Naive thymus-derived CD4-positive, alpha-beta T cell (primary cell): ENCODE results near the gene CKMT2. TPM values are rescaled to one million over a fixed set of nuclear protein-coding genes. Genes with fewer than 3 reads are reported as not detected.

Experiments
- ATAC-seq: fragments of 150-1000 bp; cut with Tn5 transposase; 2 replicates; pipeline ENCODE4 v1.10.0; 2021; ENCODE audit warnings: mild to moderate bottlenecking, moderate library complexity
- CTCF ChIA-PET: fragments of 350-600 bp; sonication (Branson Sonifier 250); formaldehyde crosslinking; loops from one replicate; lab custom pipeline; 2021; ENCODE audit warnings: antibody characterized with exemption; lab: Charles Lee
- POLR2A ChIA-PET: fragments of 350-600 bp; sonication (Branson Sonifier 250); formaldehyde crosslinking; loops from one replicate; lab custom pipeline; 2021; ENCODE audit warnings: antibody characterized with exemption, inconsistent platforms; lab: Charles Lee
- DNase-seq, 9 donors: peaks; one replicate each; pipeline versions ENCODE4 v3.0.0 to v3.0.0-alpha.2; 2020 to 2022; ENCODE audit warnings: mixed read lengths in 1 of 9
- H3K27ac ChIP-seq: one replicate; pipeline ENCODE4 v1.7.0; 2013; ENCODE audit warnings: mild to moderate bottlenecking, low read depth, low read length, moderate library complexity
- H3K27me3 ChIP-seq, 2 donors: one replicate each; pipeline ENCODE4 v1.7.0; 2013; ENCODE audit warnings: low read length in 2 of 2, mild to moderate bottlenecking in 2 of 2, moderate library complexity in 2 of 2; ENCODE audit not compliant: control insufficient read depth in 2 of 2, insufficient read depth in 2 of 2
- H3K36me3 ChIP-seq, 3 experiments: 1 replicate in 2 of 3; 2 replicates in 1 of 3; pipeline ENCODE4 v1.7.0; 2013; ENCODE audit warnings: low read length in 3 of 3, mild to moderate bottlenecking in 3 of 3, moderate library complexity in 1 of 3; ENCODE audit not compliant: insufficient read depth in 3 of 3, control insufficient read depth in 2 of 3
- H3K4me1 ChIP-seq, 2 donors: one replicate each; pipeline ENCODE4 v1.7.0; 2013; ENCODE audit warnings: low read length in 2 of 2, mild to moderate bottlenecking in 2 of 2, moderate library complexity in 1 of 2; ENCODE audit not compliant: control insufficient read depth in 2 of 2, insufficient read depth in 2 of 2
- H3K4me3 ChIP-seq: 2 replicates; pipeline ENCODE4 v1.7.0; 2013; ENCODE audit warnings: mild to moderate bottlenecking, low read length
- H3K9me3 ChIP-seq, 3 experiments: 1 replicate in 2 of 3; 2 replicates in 1 of 3; pipeline ENCODE4 v1.7.0; 2013; ENCODE audit warnings: low read length in 3 of 3; ENCODE audit not compliant: control insufficient read depth in 2 of 3
- H3K27ac Mint-ChIP-seq, 9 donors: one replicate each; pipeline ENCODE4 v1.8.0; 2020 to 2022; ENCODE audit warnings: mixed read lengths in 9 of 9, mild to moderate bottlenecking in 8 of 9, moderate library complexity in 5 of 9, inconsistent platforms in 2 of 9
- H3K27me3 Mint-ChIP-seq, 5 donors: one replicate each; pipeline ENCODE4 v1.8.0; 2021 to 2022; ENCODE audit warnings: mixed read lengths in 5 of 5, mild to moderate bottlenecking in 1 of 5
- H3K36me3 Mint-ChIP-seq, 5 donors: one replicate each; pipeline ENCODE4 v1.8.0; 2020 to 2022; ENCODE audit warnings: mixed read lengths in 5 of 5, mild to moderate bottlenecking in 3 of 5, inconsistent platforms in 1 of 5
- H3K4me1 Mint-ChIP-seq, 7 donors: one replicate each; pipeline ENCODE4 v1.8.0; 2020 to 2022; ENCODE audit warnings: mixed read lengths in 7 of 7, mild to moderate bottlenecking in 3 of 7, inconsistent platforms in 1 of 7
- H3K4me3 Mint-ChIP-seq, 10 donors: one replicate each; pipeline ENCODE4 v1.8.0; 2020 to 2022; ENCODE audit warnings: mild to moderate bottlenecking in 10 of 10, mixed read lengths in 10 of 10, moderate library complexity in 6 of 10, inconsistent platforms in 2 of 10
- H3K9me3 Mint-ChIP-seq, 11 donors: one replicate each; pipeline ENCODE4 v1.8.0; 2020 to 2022; ENCODE audit warnings: mixed read lengths in 11 of 11, mild to moderate bottlenecking in 4 of 11, inconsistent platforms in 1 of 11, moderate library complexity in 1 of 11
- intact Hi-C, 2 donors: fragments of 100-400 bp; cut with micrococcal nuclease; formaldehyde crosslinking; loops; one replicate each; pipeline ENCODE4 v1.15.1; 2023
- polyA plus RNA-seq, 2 donors: library from polyadenylated mRNA; unstranded; fragments of 300-500 nt; fragmentation: Illumina TruSeq; gene quantifications; one replicate each; pipeline ENCODE4 v1.2.3, GENCODE V29; 2021
- total RNA-seq, 6 experiments: library from RNA in 5 of 6; stranded (reverse) in 5 of 6; gene quantifications; 1 replicate in 5 of 6; 2 replicates in 1 of 6; pipeline ENCODE4 v1.2.3 and lab custom pipeline; 2021 to 2026

The CKMT2 gene
- total and polyA plus RNA-seq, 7 experiments from 2014 or later, result not detected

- H3K27ac Mint-ChIP-seq, result no peak overlapping the region
- CTCF ChIA-PET, result no interaction called here
- peaks cover 1 to 64% (median 24%) of the 10 kb centered on the region in 5 donors for H3K36me3 Mint-ChIP-seq
- peaks cover 0 to 71% (median 9%) of the 10 kb centered on the region in 3 experiments for H3K36me3 ChIP-seq
- intact Hi-C loops, result no loop called here
- H3K9me3 Mint-ChIP-seq, result no peaks in the 10 kb centered on the region
- no peaks in the 10 kb centered on the region for H3K27me3 Mint-ChIP-seq
- H3K4me1 Mint-ChIP-seq, result no peaks in the 10 kb centered on the region
- no peak for DNase-seq
- POLR2A ChIA-PET, result no interaction called here
- H3K9me3 ChIP-seq, result no peaks in the 10 kb centered on the region
- ATAC-seq, result no peak
- no peaks in the 10 kb centered on the region for H3K4me1 ChIP-seq
- H3K27me3 ChIP-seq, result no peaks in the 10 kb centered on the region
- H3K27ac ChIP-seq, result no peak overlapping the region
- no peak overlapping the region for H3K4me3 Mint-ChIP-seq
- H3K4me3 ChIP-seq, result no peak overlapping the region
These were observed 28.9 kb upstream of the CKMT2 start for GRCh38 chr5:81204205-81204604.

DNA sequence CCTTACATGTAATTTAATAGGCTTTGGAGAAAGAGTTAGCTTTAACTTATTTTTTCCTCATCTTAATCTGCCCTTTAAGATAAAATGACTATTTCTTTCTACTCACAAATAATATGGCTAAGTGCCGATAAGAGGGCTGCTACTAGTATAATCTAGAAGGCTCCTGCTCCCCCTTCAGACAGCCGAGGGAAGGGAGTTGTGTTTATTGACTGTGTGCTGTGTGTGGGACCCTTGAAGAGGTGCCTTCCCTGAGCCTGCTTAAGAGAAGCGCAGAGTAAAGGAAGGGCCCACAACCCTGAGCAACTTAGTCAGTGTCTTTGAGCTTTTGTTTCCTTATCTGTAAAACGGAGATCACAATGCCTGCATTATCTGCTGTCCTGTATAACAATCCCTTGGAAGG lies 28.1 kb upstream of the CKMT2 start:
- Histone ChIP-seq H3K4me1 (no peaks in the 10 kb centered on the region), H3K27ac (no peak overlapping the region), H3K4me3 (no peak overlapping the region), H3K36me3 (peaks cover 0 to 80% (median 9%) of the 10 kb centered on the region in 3 experiments), H3K27me3 (no peaks in the 10 kb centered on the region), H3K9me3 (no peaks in the 10 kb centered on the region)
- Mint-ChIP-seq H3K4me1 (peaks cover 0 to 3% (median 0%) of the 10 kb centered on the region in 7 donors), H3K4me3 (no peak overlapping the region), H3K9me3 (no peaks in the 10 kb centered on the region), H3K27ac (no peak overlapping the region), H3K27me3 (no peaks in the 10 kb centered on the region), H3K36me3 (peaks cover 1 to 72% (median 31%) of the 10 kb centered on the region in 5 donors)
- DNase-seq (no peak), ATAC-seq (no peak)
- POLR2A ChIA-PET, result no interaction called here
- intact Hi-C loops, result no loop called here
- CTCF ChIA-PET, result interaction anchor here (1.2 kb wide), 1 partner anchor 11 kb away, joined by 3 read pairs; no protein-coding TSS in a partner anchor

GRCh38 chr5:81207009-81207408 lies 26.1 kb upstream of the CKMT2 start:
- no peak for ATAC-seq
- intact Hi-C loops, result no loop called here
- H3K9me3 Mint-ChIP-seq, result no peaks in the 10 kb centered on the region
- no peak overlapping the region for H3K4me3 ChIP-seq
- H3K36me3 Mint-ChIP-seq, result peaks cover 1 to 72% (median 36%) of the 10 kb centered on the region in 5 donors
- DNase-seq, result no peak
- no peaks in the 10 kb centered on the region for H3K27me3 Mint-ChIP-seq
- H3K4me1 Mint-ChIP-seq, result peaks cover 0 to 3% (median 0%) of the 10 kb centered on the region in 7 donors
- H3K4me3 Mint-ChIP-seq, result no peak overlapping the region
- H3K27ac ChIP-seq, result no peak overlapping the region
- H3K36me3 ChIP-seq, result peaks cover 0 to 81% (median 9%) of the 10 kb centered on the region in 3 experiments
- POLR2A ChIA-PET, result no interaction called here
- no peaks in the 10 kb centered on the region for H3K9me3 ChIP-seq
- CTCF ChIA-PET, result no interaction called here
- no peaks in the 10 kb centered on the region for H3K27me3 ChIP-seq
- H3K27ac Mint-ChIP-seq, result no peak overlapping the region
- no peaks in the 10 kb centered on the region for H3K4me1 ChIP-seq

DNA sequence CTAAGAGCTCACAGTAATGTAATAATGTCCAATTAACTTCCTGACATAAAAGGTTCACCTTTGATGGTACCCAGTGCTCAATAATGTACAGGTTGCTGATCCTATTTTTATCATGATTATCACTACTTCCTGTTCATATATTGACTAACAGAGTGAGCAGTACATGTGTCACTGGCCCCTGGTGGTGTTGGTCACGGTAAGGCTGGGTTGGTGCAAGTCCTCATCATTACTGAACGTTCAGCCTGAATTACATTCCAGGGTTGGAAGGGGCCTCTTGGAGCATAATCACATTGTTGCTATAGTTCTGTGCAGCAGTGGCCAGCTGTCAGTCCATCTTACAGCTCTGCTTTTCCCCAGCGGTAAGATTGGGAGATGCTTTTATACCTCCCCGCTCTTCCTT lies 24.2 kb upstream of the CKMT2 start:
- POLR2A ChIA-PET, result no interaction called here
- H3K36me3 Mint-ChIP-seq, result peaks cover 0 to 73% (median 36%) of the 10 kb centered on the region in 5 donors

GRCh38 chr5:81209386-81209785 lies 23.7 kb upstream of the CKMT2 start:
- H3K27ac Mint-ChIP-seq, result no peak overlapping the region
- Histone ChIP-seq H3K27me3 (no peaks in the 10 kb centered on the region), H3K4me3 (no peak overlapping the region), H3K36me3 (peaks cover 0 to 84% (median 0%) of the 10 kb centered on the region in 3 experiments), H3K27ac (no peak overlapping the region), H3K4me1 (no peaks in the 10 kb centered on the region), H3K9me3 (no peaks in the 10 kb centered on the region)
- peaks cover 0 to 3% (median 0%) of the 10 kb centered on the region in 7 donors for H3K4me1 Mint-ChIP-seq
- CTCF ChIA-PET, result interaction anchor here (0.6 to 1.1 kb wide), 2 partner anchors 101 to 528 kb away, joined by 3 to 4 read pairs; no protein-coding TSS in a partner anchor
- ATAC-seq, result no peak
- intact Hi-C loops, result no loop called here
- POLR2A ChIA-PET, result interaction anchor here (0.6 kb wide), 1 partner anchor 397 kb away, joined by 3 read pairs; no protein-coding TSS in a partner anchor
- H3K36me3 Mint-ChIP-seq, result peaks cover 0 to 78% (median 32%) of the 10 kb centered on the region in 5 donors
- H3K4me3 Mint-ChIP-seq, result no peak overlapping the region
- DNase-seq, result no peak
- H3K9me3 Mint-ChIP-seq, result no peaks in the 10 kb centered on the region
- no peaks in the 10 kb centered on the region for H3K27me3 Mint-ChIP-seq

More for the DNA sequence above, 24.2 kb upstream of the CKMT2 start:
- ATAC-seq, result no peak
- no peaks in the 10 kb centered on the region for H3K27me3 ChIP-seq
- H3K9me3 Mint-ChIP-seq, result no peaks in the 10 kb centered on the region
- H3K4me1 ChIP-seq, result no peaks in the 10 kb centered on the region
- H3K27ac ChIP-seq, result no peak overlapping the region
- H3K36me3 ChIP-seq, result peaks cover 0 to 82% (median under 1%) of the 10 kb centered on the region in 3 experiments
- H3K9me3 ChIP-seq, result no peaks in the 10 kb centered on the region
- no peak overlapping the region for H3K4me3 Mint-ChIP-seq
- intact Hi-C loops, result no loop called here
- no peak overlapping the region for H3K27ac Mint-ChIP-seq
- peaks cover 0 to 3% (median 0%) of the 10 kb centered on the region in 7 donors for H3K4me1 Mint-ChIP-seq
- H3K27me3 Mint-ChIP-seq, result no peaks in the 10 kb centered on the region
- DNase-seq, result no peak
- no peak overlapping the region for H3K4me3 ChIP-seq
- CTCF ChIA-PET, result interaction anchor here (1.1 kb wide), 1 partner anchor 527 kb away, joined by 4 read pairs; no protein-coding TSS in a partner anchor

DNA sequence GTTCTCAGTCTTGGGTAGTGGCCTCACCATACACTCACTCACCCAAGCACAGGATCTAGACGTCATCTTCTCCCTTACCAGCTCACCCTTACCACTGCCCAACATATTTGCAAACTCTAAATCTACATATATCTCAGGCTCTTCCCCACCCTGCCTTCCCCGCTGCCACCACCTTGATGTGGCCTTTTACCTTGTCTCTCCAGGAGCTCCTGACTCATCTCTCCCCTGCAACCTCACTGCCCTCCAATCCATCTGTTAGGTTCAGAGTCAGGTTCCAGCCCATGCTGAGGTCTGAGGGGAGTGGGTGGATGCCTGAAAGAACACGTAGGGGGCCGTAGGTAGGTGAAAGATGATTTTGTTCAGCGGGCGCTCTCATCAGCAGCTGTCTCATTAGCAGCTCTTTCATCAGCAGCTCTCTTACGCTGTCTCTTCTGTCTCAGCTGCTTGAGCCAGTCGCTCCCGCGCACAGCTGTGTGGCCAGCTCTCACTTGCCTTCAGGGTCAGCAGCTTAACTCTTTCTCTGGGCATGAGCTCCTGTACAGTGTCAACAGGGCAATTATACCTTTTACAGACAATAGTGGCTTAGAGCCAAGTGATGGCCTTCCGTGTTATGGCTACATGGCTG lies 23.1 kb upstream of the CKMT2 start:
- POLR2A ChIA-PET, result interaction anchor here (0.6 kb wide), 1 partner anchor 397 kb away, joined by 3 read pairs; no protein-coding TSS in a partner anchor
- Mint-ChIP-seq H3K4me1 (peaks cover 0 to 3% (median 0%) of the 10 kb centered on the region in 7 donors), H3K9me3 (no peaks in the 10 kb centered on the region), H3K4me3 (no peak overlapping the region), H3K36me3 (peaks cover 0 to 84% (median 29%) of the 10 kb centered on the region in 5 donors), H3K27ac (no peak overlapping the region), H3K27me3 (no peaks in the 10 kb centered on the region)
- no peak overlapping the region for H3K4me3 ChIP-seq
- no peaks in the 10 kb centered on the region for H3K4me1 ChIP-seq
- CTCF ChIA-PET, result interaction anchor here (0.6 kb wide), 1 partner anchor 102 kb away, joined by 3 read pairs; no protein-coding TSS in a partner anchor
- no peak overlapping the region for H3K27ac ChIP-seq
- DNase-seq (no peak), ATAC-seq (no peak)
- no peaks in the 10 kb centered on the region for H3K9me3 ChIP-seq
- intact Hi-C loops, result no loop called here
- H3K27me3 ChIP-seq, result no peaks in the 10 kb centered on the region
- H3K36me3 ChIP-seq, result peaks cover 0 to 85% (median 0%) of the 10 kb centered on the region in 3 experiments
